NB4 (cell line): Measurements from ENCODE around the gene RMDN3.

ENCODE experiments used
- POLR2A ChIP-seq: IDR thresholded peaks from 2 replicates; pipeline ENCODE4 v1.6.1; 2011; ENCODE audit warnings: mild to moderate bottlenecking; ENCODE audit not compliant: insufficient read length; ENCODE audit errors: extremely low read depth
- TF ChIP-seq, protein P1 (sequence below): IDR thresholded peaks from 2 replicates; pipeline ENCODE4 v1.6.1; 2011; ENCODE audit warnings: low read depth, low read length
- TF ChIP-seq, protein P2 (sequence below): IDR thresholded peaks from one replicate; pipeline ENCODE4 v1.5.1; 2012; ENCODE audit warnings: low read depth, low read length

DNA sequence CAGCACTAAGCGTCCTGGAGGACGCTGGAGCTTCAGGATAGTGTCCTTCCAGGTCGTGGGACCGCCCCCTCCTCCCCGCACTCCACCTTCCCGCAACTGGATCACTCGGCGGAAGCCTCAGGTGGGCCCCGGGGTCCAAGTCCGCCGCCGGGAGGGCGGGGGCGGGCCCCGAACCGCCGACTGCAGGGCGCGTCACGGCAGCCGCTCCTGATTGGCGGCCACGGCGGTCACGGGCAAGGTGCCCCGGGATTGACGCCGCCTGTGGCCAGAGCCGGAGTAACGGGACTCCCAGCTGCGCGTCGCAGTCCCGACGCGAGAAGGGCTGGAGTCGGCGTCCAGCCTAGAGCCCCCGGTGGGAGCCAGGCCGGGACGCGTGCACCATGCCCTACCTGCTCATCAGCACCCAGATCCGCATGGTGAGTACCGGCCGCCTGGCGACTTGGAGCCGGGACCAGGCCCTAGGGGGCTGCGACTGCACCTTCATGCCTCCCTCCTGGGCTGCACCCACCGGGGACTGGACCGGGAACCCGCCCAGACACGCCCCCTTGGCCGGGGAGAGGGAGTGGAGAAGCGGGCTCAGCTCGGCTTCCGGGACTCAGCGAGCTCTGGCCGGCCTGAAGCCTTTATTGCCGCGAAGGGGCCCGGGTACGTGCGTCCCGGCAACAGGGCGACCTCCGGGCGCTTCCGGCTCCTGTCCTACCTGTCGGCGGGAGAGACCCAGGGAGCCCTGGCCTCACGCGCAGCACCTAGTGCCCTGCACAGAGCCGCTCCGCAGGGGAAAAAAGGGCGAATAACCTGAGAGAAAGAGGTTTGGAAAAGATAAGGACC, 9.0 kb upstream of the RMDN3 start, which contains the start of gene GCHFR:
- peak; percentile 76 for TF ChIP-seq POLR2A
- TF ChIP-seq, protein P1, sequence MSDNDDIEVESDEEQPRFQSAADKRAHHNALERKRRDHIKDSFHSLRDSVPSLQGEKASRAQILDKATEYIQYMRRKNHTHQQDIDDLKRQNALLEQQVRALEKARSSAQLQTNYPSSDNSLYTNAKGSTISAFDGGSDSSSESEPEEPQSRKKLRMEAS = no peak
- TF ChIP-seq, protein P2, sequence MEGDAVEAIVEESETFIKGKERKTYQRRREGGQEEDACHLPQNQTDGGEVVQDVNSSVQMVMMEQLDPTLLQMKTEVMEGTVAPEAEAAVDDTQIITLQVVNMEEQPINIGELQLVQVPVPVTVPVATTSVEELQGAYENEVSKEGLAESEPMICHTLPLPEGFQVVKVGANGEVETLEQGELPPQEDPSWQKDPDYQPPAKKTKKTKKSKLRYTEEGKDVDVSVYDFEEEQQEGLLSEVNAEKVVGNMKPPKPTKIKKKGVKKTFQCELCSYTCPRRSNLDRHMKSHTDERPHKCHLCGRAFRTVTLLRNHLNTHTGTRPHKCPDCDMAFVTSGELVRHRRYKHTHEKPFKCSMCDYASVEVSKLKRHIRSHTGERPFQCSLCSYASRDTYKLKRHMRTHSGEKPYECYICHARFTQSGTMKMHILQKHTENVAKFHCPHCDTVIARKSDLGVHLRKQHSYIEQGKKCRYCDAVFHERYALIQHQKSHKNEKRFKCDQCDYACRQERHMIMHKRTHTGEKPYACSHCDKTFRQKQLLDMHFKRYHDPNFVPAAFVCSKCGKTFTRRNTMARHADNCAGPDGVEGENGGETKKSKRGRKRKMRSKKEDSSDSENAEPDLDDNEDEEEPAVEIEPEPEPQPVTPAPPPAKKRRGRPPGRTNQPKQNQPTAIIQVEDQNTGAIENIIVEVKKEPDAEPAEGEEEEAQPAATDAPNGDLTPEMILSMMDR = peak; percentile 18
